GM23248 (cell line): ENCODE measurements around the gene ATP9A. TPM values are rescaled to one million over a fixed set of nuclear protein-coding genes. Genes with fewer than 3 reads are reported as not detected.

ENCODE experiments used
- DNase-seq: peaks from one replicate; pipeline ENCODE4 v3.0.0-alpha.2; 2015
- H2AFZ ChIP-seq: fragments of 200-600 bp; sonication (generic); 2 replicates; pipeline ENCODE4 v1.6.1; 2016; ENCODE audit warnings: antibody characterized with exemption
- H3F3A ChIP-seq: fragments of 200-600 bp; sonication (generic); 2 replicates; pipeline ENCODE4 v1.6.1; 2016; ENCODE audit warnings: mild to moderate bottlenecking, antibody characterized with exemption, mixed run types; ENCODE audit not compliant: insufficient read depth
- H3K27ac ChIP-seq: fragments of 200-600 bp; sonication (generic); 2 replicates; pipeline ENCODE4 v1.5.1; 2016; ENCODE audit warnings: mild to moderate bottlenecking
- H3K27me3 ChIP-seq: fragments of 200-600 bp; sonication (generic); replicated peaks from 2 replicates; pipeline ENCODE4 v1.6.1; 2016; ENCODE audit warnings: mild to moderate bottlenecking; ENCODE audit not compliant: insufficient read depth
- H3K36me3 ChIP-seq: fragments of 200-600 bp; sonication (generic); 2 replicates; pipeline ENCODE4 v1.6.1; 2016; ENCODE audit warnings: low read depth, mild to moderate bottlenecking
- H3K4me1 ChIP-seq: fragments of 200-600 bp; sonication (generic); 2 replicates; pipeline ENCODE4 v1.6.1; 2016; ENCODE audit warnings: mild to moderate bottlenecking; ENCODE audit not compliant: insufficient read depth
- H3K4me2 ChIP-seq: fragments of 200-600 bp; sonication (generic); one replicate; pipeline ENCODE4 v1.6.1; 2016; ENCODE audit warnings: mild to moderate bottlenecking; ENCODE audit not compliant: unreplicated experiment
- H3K4me3 ChIP-seq: fragments of 200-600 bp; sonication (generic); 2 replicates; pipeline ENCODE4 v1.5.1; 2016; ENCODE audit warnings: mild to moderate bottlenecking
- H3K79me2 ChIP-seq: fragments of 200-600 bp; sonication (generic); 2 replicates; pipeline ENCODE4 v1.6.1; 2016; ENCODE audit warnings: mild to moderate bottlenecking; ENCODE audit not compliant: insufficient read depth
- H3K9ac ChIP-seq: fragments of 200-600 bp; sonication (generic); 2 replicates; pipeline ENCODE4 v1.6.1; 2016; ENCODE audit warnings: mild to moderate bottlenecking
- H3K9me2 ChIP-seq: fragments of 200-600 bp; sonication (generic); 2 replicates; pipeline ENCODE4 v1.6.1; 2016; ENCODE audit warnings: mixed run types, mild to moderate bottlenecking, moderate library complexity; ENCODE audit not compliant: insufficient read depth
- H3K9me3 ChIP-seq: fragments of 200-600 bp; sonication (generic); one replicate; pipeline ENCODE4 v1.6.1; 2017; ENCODE audit warnings: low read depth
- H4K20me1 ChIP-seq: fragments of 200-600 bp; sonication (generic); 2 replicates; pipeline ENCODE4 v1.6.0; 2016; ENCODE audit not compliant: insufficient read depth
- EZH2 ChIP-seq: fragments of 200-600 bp; sonication (generic); IDR thresholded peaks from 2 replicates; pipeline ENCODE4 v1.6.1; 2018; ENCODE audit warnings: antibody characterized with exemption, mild to moderate bottlenecking; ENCODE audit not compliant: insufficient read depth, poor library complexity, severe bottlenecking
- EZH2phosphoT487 ChIP-seq: fragments of 200-600 bp; sonication (generic); IDR thresholded peaks from 2 replicates; pipeline ENCODE4 v1.6.1; 2018; ENCODE audit warnings: antibody characterized with exemption, moderate library complexity, mild to moderate bottlenecking, low read depth; ENCODE audit not compliant: insufficient read depth
- WGBS, 2 experiments: methylation state at CpG; one replicate each; pipeline ENCODE4 v1.1.6; 2015 to 2017; ENCODE audit warnings: low lambda C conversion rate in 2 of 2, low coverage in 1 of 2; ENCODE audit errors: missing lambda C conversion rate in 2 of 2; 5-methylcytosine and 5-hydroxymethylcytosine counted together
- in situ Hi-C: fragments of 300-500 bp; cut with MboI; formaldehyde crosslinking; loops from 2 replicates; pipeline ENCODE4 v1.15.0; 2020
- polyA plus RNA-seq: library from polyadenylated mRNA; unstranded; fragments of >200 nt; fragmentation: Nextera tagmentation; extraction: Ambion mirVana; gene quantifications from 2 replicates; pipeline ENCODE4 v1.2.1, GENCODE V29; 2016
- total RNA-seq: library from RNA; depleted of rRNA; stranded (reverse); fragments of >200 nt; shearing (Covaris generic); gene quantifications from 2 replicates; pipeline ENCODE4 v1.2.3, GENCODE V29; 2014

ATP9A gene
- total and polyA plus RNA-seq, 2 experiments from 2014 or later, result 6.9 to 15.9 TPM

GRCh38 chr20:51614687-51615086 is 153.5 kb downstream of the ATP9A start:
- in situ Hi-C loops, result no loop called here
- Histone ChIP-seq H3K4me3 (no peak overlapping the region), H2AFZ (no peak overlapping the region)

GRCh38 chr20:51613580-51613979 is 154.6 kb downstream of the ATP9A start:
- Histone ChIP-seq H3K27ac (no peak overlapping the region), H3F3A (no peaks in the 10 kb centered on the region), H3K4me1 (no peaks in the 10 kb centered on the region), H2AFZ (no peak overlapping the region), H3K79me2 (no peaks in the 10 kb centered on the region), H4K20me1 (no peaks in the 10 kb centered on the region), H3K4me2 (no peak overlapping the region), H3K9me2 (no peaks in the 10 kb centered on the region), H3K4me3 (no peak overlapping the region), H3K9me3 (no peaks in the 10 kb centered on the region), H3K36me3 (no peaks in the 10 kb centered on the region), H3K9ac (no peak overlapping the region), H3K27me3 (no peaks in the 10 kb centered on the region)
- no peak for TF ChIP-seq EZH2phosphoT487
- TF ChIP-seq EZH2, result no peak
- no peak for DNase-seq
- 93 to 98% methylated on average over 6 of the region's 6 CpGs for WGBS, 2 experiments
- in situ Hi-C loops, result no loop called here

More at GRCh38 chr20:51614687-51615086, 153.5 kb downstream of the ATP9A start:
- Histone ChIP-seq H3K79me2 (no peaks in the 10 kb centered on the region), H3K4me2 (no peak overlapping the region), H3K9ac (no peak overlapping the region), H3K4me1 (no peaks in the 10 kb centered on the region), H3K27me3 (no peaks in the 10 kb centered on the region), H3K9me2 (no peaks in the 10 kb centered on the region), H4K20me1 (no peaks in the 10 kb centered on the region), H3K27ac (no peak overlapping the region), H3F3A (no peaks in the 10 kb centered on the region), H3K9me3 (no peaks in the 10 kb centered on the region), H3K36me3 (no peaks in the 10 kb centered on the region)
- DNase-seq, result no peak
- 53 to 59% methylated on average over 6 of the region's 6 CpGs for WGBS, 2 experiments
- TF ChIP-seq EZH2phosphoT487 (no peak), EZH2 (no peak)

- Histone ChIP-seq H3K4me1 (no peaks in the 10 kb centered on the region), H3F3A (no peaks in the 10 kb centered on the region), H4K20me1 (no peaks in the 10 kb centered on the region), H3K9ac (no peak overlapping the region), H3K9me3 (no peaks in the 10 kb centered on the region), H3K27me3 (no peaks in the 10 kb centered on the region), H3K27ac (no peak overlapping the region), H3K4me2 (no peak overlapping the region), H3K79me2 (no peaks in the 10 kb centered on the region), H2AFZ (no peak overlapping the region), H3K4me3 (no peak overlapping the region), H3K36me3 (no peaks in the 10 kb centered on the region), H3K9me2 (no peaks in the 10 kb centered on the region)
- 90 to 91% methylated on average over 5 of the region's 5 CpGs for WGBS, 2 experiments
- DNase-seq, result no peak
- in situ Hi-C loops, result no loop called here
- TF ChIP-seq EZH2 (no peak), EZH2phosphoT487 (no peak)
Observed at GRCh38 chr20:51612896-51613295, 155.3 kb downstream of the ATP9A start.

GRCh38 chr20:51611625-51611890 is 156.6 kb downstream of the ATP9A start:
- Histone ChIP-seq H3K27me3 (no peaks in the 10 kb centered on the region), H3K9me2 (no peaks in the 10 kb centered on the region), H3K4me1 (no peaks in the 10 kb centered on the region), H4K20me1 (no peaks in the 10 kb centered on the region), H3K4me2 (no peak overlapping the region), H3F3A (no peaks in the 10 kb centered on the region), H3K9me3 (no peaks in the 10 kb centered on the region), H3K27ac (no peak overlapping the region), H3K4me3 (no peak overlapping the region), H3K79me2 (no peaks in the 10 kb centered on the region), H3K36me3 (no peaks in the 10 kb centered on the region), H2AFZ (no peak overlapping the region), H3K9ac (no peak overlapping the region)
- no peak for TF ChIP-seq EZH2phosphoT487
- TF ChIP-seq EZH2, result no peak
- WGBS, 2 experiments, result 64 to 76% methylated on average over 2 of the region's 2 CpGs
- DNase-seq, result no peak
- in situ Hi-C loops, result no loop called here
